HL-60 (cell line): Measurements from ENCODE around the gene CHAD.

ENCODE experiments used
- DNase-seq, 2 experiments: peaks; one replicate each; pipeline ENCODE4 v3.0.0-alpha.2; 2010 to 2020; ENCODE audit warnings: low read depth in 1 of 2, low spot score in 1 of 2
- H3K27ac ChIP-seq: fragments of 250-450 bp; sonication (Bioruptor Pico); replicated peaks from 2 replicates; pipeline ENCODE4 v1.5.1; 2020; ENCODE audit warnings: mild to moderate bottlenecking, moderate library complexity
- H3K27me3 ChIP-seq: fragments of 250-450 bp; sonication (Bioruptor Pico); 2 replicates; pipeline ENCODE4 v1.5.1; 2021; ENCODE audit warnings: mild to moderate bottlenecking, moderate library complexity; ENCODE audit not compliant: insufficient read depth, poor library complexity, severe bottlenecking
- H3K4me3 ChIP-seq: replicated peaks from 2 replicates; pipeline ENCODE4 v1.5.1; 2011; ENCODE audit warnings: mild to moderate bottlenecking, control low read depth, low read length; ENCODE audit not compliant: insufficient read depth
- CTCF ChIP-seq: IDR thresholded peaks from one replicate; pipeline ENCODE4 v1.5.1; 2011; ENCODE audit warnings: low read length, control low read depth, inconsistent platforms; ENCODE audit not compliant: insufficient read depth
- GABPA ChIP-seq: IDR thresholded peaks from 2 replicates; pipeline ENCODE4 v1.6.1; 2012; ENCODE audit warnings: low read depth
- POLR2AphosphoS5 ChIP-seq: IDR thresholded peaks from 2 replicates; pipeline ENCODE4 v1.6.1; 2012; ENCODE audit warnings: low read depth
- REST ChIP-seq: IDR thresholded peaks from 2 replicates; pipeline ENCODE4 v1.6.1; 2012; ENCODE audit warnings: low read depth; ENCODE audit not compliant: insufficient replicate concordance
- SPI1 ChIP-seq: IDR thresholded peaks from 2 replicates; pipeline ENCODE4 v1.6.1; 2012; ENCODE audit warnings: low read depth, mild to moderate bottlenecking, borderline replicate concordance

CHAD gene

GRCh38 chr17:50469208-50469605, 527 bp upstream of the CHAD start:
- Histone ChIP-seq H3K27ac (no peak overlapping the region), H3K27me3 (peaks cover 23% of the 10 kb centered on the region), H3K4me3 (no peak overlapping the region)
- TF ChIP-seq REST (no peak), SPI1 (no peak), GABPA (no peak), POLR2AphosphoS5 (no peak), CTCF (no peak)
- no peak for DNase-seq

- H3K27me3 ChIP-seq: peaks cover 23% of the 10 kb centered on the region
- no peak for TF ChIP-seq POLR2AphosphoS5
- TF ChIP-seq SPI1: no peak
- no peak for TF ChIP-seq GABPA
- no peak for TF ChIP-seq CTCF
- TF ChIP-seq REST: no peak
- H3K4me3 ChIP-seq: no peak overlapping the region
- DNase-seq: no peak
- no peak overlapping the region for H3K27ac ChIP-seq
Measured at GRCh38 chr17:50467855-50468303, 801 bp downstream of the CHAD start.

GRCh38 chr17:50467114-50467854, 1.4 kb downstream of the CHAD start:
- Histone ChIP-seq H3K4me3 (no peak overlapping the region), H3K27me3 (peaks cover 23% of the 10 kb centered on the region), H3K27ac (no peak overlapping the region)
- no peak for DNase-seq
- TF ChIP-seq CTCF: no peak
